ENCODE results near the gene CPSF2.

The CPSF2 gene

GRCh38 chr14:92121670-92122350 lies at the start of gene CPSF2, which contains the start of gene NDUFB1:
Gene CPSF2, plus strand, starts transcription at chr14:92121969. Its CDS starts 9,016 bp downstream, at chr14:92130985.
Gene NDUFB1, minus strand, starts transcription at chr14:92121706. Its CDS starts 4,069 bp downstream, at chr14:92117637.
- DNase-seq (ENCODE audit: low read depth): peak; percentile 92
- peak within 1 kb of the TSS; percentile 69 for H3K4me3 ChIP-seq (ENCODE audit: low read depth, low read length)
- TF ChIP-seq CTCF (IDR thresholded peaks at IDR 0.05; ENCODE audit: insufficient read depth, low read depth, low read length, missing control alignments): no peak

GRCh38 chr14:92074555-92074954 lies 47.2 kb upstream of the CPSF2 start:
- H3K4me3 ChIP-seq (ENCODE audit: low read depth, low read length): no peak overlapping the region
- no peak for DNase-seq (ENCODE audit: low read depth)
- TF ChIP-seq CTCF (IDR thresholded peaks at IDR 0.05; ENCODE audit: insufficient read depth, low read depth, low read length, missing control alignments): no peak

- H3K4me3 ChIP-seq (ENCODE audit: low read depth, low read length): no peak overlapping the region
- no peak for DNase-seq (ENCODE audit: low read depth)
- no peak for TF ChIP-seq CTCF (IDR thresholded peaks at IDR 0.05; ENCODE audit: insufficient read depth, low read depth, low read length, missing control alignments)
These were observed 33.3 kb upstream of the CPSF2 start for GRCh38 chr14:92088494-92088893.

- peak; percentile 6 for TF ChIP-seq CTCF (IDR thresholded peaks at IDR 0.05; ENCODE audit: insufficient read depth, low read depth, low read length, missing control alignments)
- DNase-seq (ENCODE audit: low read depth): no peak
- H3K4me3 ChIP-seq (ENCODE audit: low read depth, low read length): no peak overlapping the region
These were observed 28.4 kb upstream of the CPSF2 start for GRCh38 chr14:92093320-92093719.

GRCh38 chr14:92099802-92100201 lies 22.0 kb upstream of the CPSF2 start:
- no peak for DNase-seq (ENCODE audit: low read depth)
- H3K4me3 ChIP-seq (ENCODE audit: low read depth, low read length): no peak overlapping the region
- no peak for TF ChIP-seq CTCF (IDR thresholded peaks at IDR 0.05; ENCODE audit: insufficient read depth, low read depth, low read length, missing control alignments)

- no peak for DNase-seq (ENCODE audit: low read depth)
- no peak for TF ChIP-seq CTCF (IDR thresholded peaks at IDR 0.05; ENCODE audit: insufficient read depth, low read depth, low read length, missing control alignments)
- H3K4me3 ChIP-seq (ENCODE audit: low read depth, low read length): no peak overlapping the region
These were observed 18.3 kb upstream of the CPSF2 start for GRCh38 chr14:92103363-92103989.
